KMS-11 (cell line): ENCODE measurements around the gene CELA3B.

Source experiments
- H2AFZ ChIP-seq: fragments of 200-600 bp; sonication (generic); 2 replicates; pipeline ENCODE4 v1.6.1; 2016; ENCODE audit warnings: antibody characterized with exemption, mixed run types, low read depth
- H3K27ac ChIP-seq: fragments of 200-600 bp; sonication (generic); 2 replicates; pipeline ENCODE4 v1.6.1; 2016; ENCODE audit warnings: mild to moderate bottlenecking, mixed run types
- H3K27me3 ChIP-seq: fragments of 200-600 bp; sonication (generic); 2 replicates; pipeline ENCODE4 v1.6.1; 2017; ENCODE audit warnings: mild to moderate bottlenecking, low read depth, mixed run types, moderate library complexity; ENCODE audit not compliant: insufficient read depth
- H3K36me3 ChIP-seq: fragments of 200-600 bp; sonication (generic); 2 replicates; pipeline ENCODE4 v1.6.1; 2017; ENCODE audit warnings: mild to moderate bottlenecking, mixed run types; ENCODE audit not compliant: insufficient read depth
- H3K4me1 ChIP-seq: fragments of 200-600 bp; sonication (generic); 2 replicates; pipeline ENCODE4 v1.6.1; 2016; ENCODE audit warnings: mild to moderate bottlenecking, low read depth, mixed run types; ENCODE audit not compliant: poor library complexity, severe bottlenecking
- H3K4me2 ChIP-seq: fragments of 200-600 bp; sonication (generic); 2 replicates; pipeline ENCODE4 v1.7.0; 2016; ENCODE audit warnings: mild to moderate bottlenecking, mixed run types
- H3K4me3 ChIP-seq: fragments of 200-600 bp; sonication (generic); IDR thresholded peaks from 2 replicates; pipeline ENCODE4 v1.6.1; 2017; ENCODE audit warnings: low read depth, low read length, mixed read lengths; ENCODE audit not compliant: insufficient read depth
- H3K79me2 ChIP-seq: fragments of 200-600 bp; sonication (generic); 2 replicates; pipeline ENCODE4 v1.6.1; 2016; ENCODE audit warnings: low read depth, mixed run types; ENCODE audit not compliant: insufficient read depth
- H3K9ac ChIP-seq: fragments of 200-600 bp; sonication (generic); 2 replicates; pipeline ENCODE4 v1.6.1; 2016; ENCODE audit warnings: mild to moderate bottlenecking, mixed run types
- H4K20me1 ChIP-seq: fragments of 200-600 bp; sonication (generic); 2 replicates; pipeline ENCODE4 v1.6.1; 2016; ENCODE audit warnings: mild to moderate bottlenecking, mixed run types; ENCODE audit not compliant: insufficient read depth
- CTCF ChIP-seq: fragments of 200-600 bp; sonication (generic); conservative IDR thresholded peaks from 2 replicates; pipeline ENCODE4 v1.6.1; 2017; ENCODE audit warnings: low read depth, mild to moderate bottlenecking, antibody characterized with exemption, low read length, moderate library complexity, mixed read lengths

Gene CELA3B

GRCh38 chr1:21931171-21932093 is 45.4 kb upstream of the CELA3B start:
- Histone ChIP-seq H3K27ac (no peak overlapping the region), H3K79me2 (no peaks in the 10 kb centered on the region), H3K36me3 (no peaks in the 10 kb centered on the region), H3K4me3 (no peak overlapping the region), H3K9ac (no peak overlapping the region), H3K4me1 (no peaks in the 10 kb centered on the region), H2AFZ (no peak overlapping the region), H3K27me3 (0 out of 2 replicates have a peak, but pooled peaks cover 1% of the 10 kb centered on the region), H4K20me1 (no peaks in the 10 kb centered on the region), H3K4me2 (no peak overlapping the region)
- TF ChIP-seq CTCF = no peak

DNA sequence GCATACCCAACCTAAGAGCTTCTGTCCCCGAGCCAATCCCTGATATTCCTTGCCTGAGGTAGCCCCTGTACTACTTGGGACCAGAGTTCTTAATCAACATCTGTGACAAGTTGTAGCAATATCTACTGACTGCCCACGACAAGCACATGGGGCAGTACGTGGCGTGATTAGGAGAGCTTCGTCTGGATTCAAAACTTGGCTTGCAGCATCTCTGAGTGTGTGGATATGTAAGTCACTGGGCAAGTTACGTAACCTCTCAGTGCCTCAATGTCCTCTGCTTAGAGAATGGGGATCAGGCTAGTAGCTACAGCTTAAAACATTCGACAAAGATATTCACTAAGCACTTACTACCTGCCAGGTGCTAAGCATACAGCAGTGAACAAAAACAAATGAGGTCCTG is 44.7 kb upstream of the CELA3B start:
- Histone ChIP-seq H3K4me3 (no peak overlapping the region), H3K36me3 (no peaks in the 10 kb centered on the region), H3K4me1 (no peaks in the 10 kb centered on the region), H3K4me2 (no peak overlapping the region), H3K27ac (no peak overlapping the region), H4K20me1 (no peaks in the 10 kb centered on the region), H3K27me3 (0 out of 2 replicates have a peak, but pooled peaks cover 3% of the 10 kb centered on the region), H3K9ac (no peak overlapping the region), H2AFZ (no peak overlapping the region), H3K79me2 (no peaks in the 10 kb centered on the region)
- no peak for TF ChIP-seq CTCF

DNA sequence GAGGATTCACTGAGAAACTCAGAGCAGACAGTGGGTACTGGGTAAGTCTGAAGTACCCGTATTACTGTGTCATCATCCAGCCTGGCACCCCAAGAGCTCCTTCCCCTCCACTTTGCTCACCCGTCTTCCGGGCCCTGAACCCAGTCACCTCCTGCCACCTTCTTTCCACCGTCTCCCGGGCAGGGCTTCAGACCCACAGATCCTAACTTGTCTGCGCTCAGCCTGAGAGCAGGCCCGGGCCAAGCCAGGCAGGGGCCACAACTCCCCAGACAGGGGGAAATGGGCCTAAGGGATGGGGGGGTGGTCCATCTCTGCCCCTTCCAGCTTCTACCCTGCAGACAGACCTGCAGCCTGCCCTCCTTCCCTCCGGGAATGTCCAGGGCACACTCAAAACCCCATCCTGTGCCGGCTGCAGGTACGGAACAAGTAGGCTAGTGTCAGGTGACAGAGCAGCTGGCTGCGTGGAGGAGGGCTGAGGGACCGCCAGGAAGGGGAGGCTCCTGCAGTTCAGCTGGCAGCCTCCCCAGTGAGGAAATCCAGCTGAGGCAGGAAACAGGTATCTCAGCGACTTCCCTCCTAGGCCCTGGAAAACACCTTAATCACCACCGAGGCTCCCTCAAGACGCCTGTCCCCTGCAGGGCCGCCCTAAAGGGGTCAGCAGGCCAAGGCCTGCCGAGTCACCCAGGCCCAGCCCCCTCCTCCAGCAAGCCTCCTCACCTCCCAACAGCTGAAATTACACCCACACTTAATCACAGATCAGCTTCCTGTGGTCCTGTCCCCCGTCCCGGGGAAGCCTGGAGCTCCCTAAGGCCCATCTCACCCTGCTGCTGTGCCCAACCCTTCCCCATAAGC is 43.2 kb upstream of the CELA3B start:
- no peaks in the 10 kb centered on the region for H4K20me1 ChIP-seq
- H3K9ac ChIP-seq = no peak overlapping the region
- H3K4me1 ChIP-seq = peaks cover 4% of the 10 kb centered on the region
- TF ChIP-seq CTCF = no peak
- H3K4me2 ChIP-seq = no peak overlapping the region
- no peak overlapping the region for H2AFZ ChIP-seq
- no peaks in the 10 kb centered on the region for H3K79me2 ChIP-seq
- 0 out of 2 replicates have a peak, but pooled peaks cover 3% of the 10 kb centered on the region for H3K27me3 ChIP-seq
- H3K4me3 ChIP-seq = no peak overlapping the region
- no peak overlapping the region for H3K27ac ChIP-seq
- H3K36me3 ChIP-seq = no peaks in the 10 kb centered on the region

DNA sequence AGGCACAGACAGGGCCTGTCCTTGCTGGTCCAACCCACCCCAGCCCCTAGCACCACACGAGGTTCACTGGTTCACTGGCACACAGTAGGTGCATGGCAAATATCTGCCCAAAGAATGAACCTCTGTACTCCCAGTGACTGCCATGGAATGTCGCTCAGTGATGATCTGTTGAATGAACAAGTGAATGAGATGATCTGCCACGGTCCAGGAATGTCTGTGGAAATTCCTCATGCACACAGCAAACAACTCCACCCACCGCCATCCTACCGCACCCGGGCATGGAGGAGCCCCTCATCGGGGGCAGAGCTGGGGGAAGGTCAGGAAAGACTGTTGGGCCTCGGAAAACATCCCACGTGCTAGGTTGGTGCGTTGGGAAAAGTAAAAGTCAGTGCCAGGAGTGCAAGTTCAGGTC is 41.4 kb upstream of the CELA3B start:
- Histone ChIP-seq H3K4me3 (no peak overlapping the region), H4K20me1 (no peaks in the 10 kb centered on the region), H3K79me2 (no peaks in the 10 kb centered on the region), H3K36me3 (no peaks in the 10 kb centered on the region), H3K27me3 (peaks cover 6% of the 10 kb centered on the region; the same call in 1 of the 2 replicates), H2AFZ (no peak overlapping the region), H3K27ac (no peak overlapping the region), H3K4me1 (peaks cover 4% of the 10 kb centered on the region), H3K9ac (no peak overlapping the region), H3K4me2 (no peak overlapping the region)
- TF ChIP-seq CTCF = no peak
